Gastrocnemius medialis (tissue), 4 donors: Measurements from ENCODE around the gene SUPT20HL2. TPM values are rescaled to one million over a fixed set of nuclear protein-coding genes. Genes with fewer than 3 reads are reported as not detected.

Source experiments
- ATAC-seq, 2 donors: fragments of 150-250 bp; one replicate each; pipeline ENCODE4 v1.9.1; 2016
- DNase-seq, 2 donors: peaks; one replicate each; pipeline ENCODE4 v3.0.0-alpha.2; 2019
- H3K27ac ChIP-seq, 4 donors: fragments of 200-600 bp; sonication (generic); 1 replicate in 1 of 4; 2 replicates in 3 of 4; pipeline ENCODE4 v1.5.1; 2016 to 2018; ENCODE audit warnings: mild to moderate bottlenecking in 2 of 4, moderate library complexity in 1 of 4
- H3K27me3 ChIP-seq, 3 donors: fragments of 200-600 bp; sonication (generic) in 2 of 3; 1 replicate in 1 of 3; 2 replicates in 2 of 3; pipeline versions ENCODE4 v1.5.1 to v1.6.0; 2016 to 2019; ENCODE audit warnings: mild to moderate bottlenecking in 1 of 3, moderate library complexity in 1 of 3
- H3K36me3 ChIP-seq, 2 donors: fragments of 200-600 bp; sonication (generic) in 1 of 2; one replicate each; pipeline ENCODE4 v1.5.1; 2017 to 2018
- H3K4me1 ChIP-seq, 2 donors: fragments of 200-600 bp; sonication (generic) in 1 of 2; one replicate each; pipeline ENCODE4 v1.5.1; 2016 to 2017; ENCODE audit warnings: mild to moderate bottlenecking in 2 of 2
- H3K4me3 ChIP-seq, 4 donors: fragments of 200-600 bp; sonication (generic) in 3 of 4; 1 replicate in 1 of 4; 2 replicates in 3 of 4; pipeline ENCODE4 v1.5.1; 2016 to 2019; ENCODE audit warnings: mild to moderate bottlenecking in 2 of 4
- H3K9me3 ChIP-seq, 3 donors: fragments of 200-600 bp; sonication (generic) in 2 of 3; 1 replicate in 1 of 3; 2 replicates in 2 of 3; pipeline ENCODE4 v1.5.1; 2016 to 2019
- CTCF ChIP-seq, 5 experiments: fragments of 450-650 bp in 3 of 5; fragments of 200-600 bp in 2 of 5; sonication (generic) in 2 of 5; IDR thresholded peaks in 4 of 5; conservative IDR thresholded peaks in 1 of 5; 1 replicate in 4 of 5; 2 replicates in 1 of 5; pipeline ENCODE4 v1.5.1; 2016 to 2019; ENCODE audit warnings: antibody characterized with exemption in 5 of 5, mild to moderate bottlenecking in 3 of 5, moderate library complexity in 3 of 5
- POLR2A ChIP-seq, 2 donors: fragments of 450-650 bp; IDR thresholded peaks; one replicate each; pipeline ENCODE4 v1.6.1; 2017; ENCODE audit warnings: antibody characterized with exemption in 2 of 2, mild to moderate bottlenecking in 2 of 2, moderate library complexity in 2 of 2
- in situ Hi-C, 4 donors: fragments of 200-750 bp; cut with MboI; loops; one replicate each; pipeline versions ENCODE4 v1.15.0 to v1.8.0; 2017; ENCODE audit warnings: low sequenced_read_pairs in 4 of 4
- intact Hi-C: fragments of 100-400 bp; cut with DNase I; formaldehyde crosslinking; loops from one replicate; pipeline ENCODE4 v1.15.1; 2023; ENCODE audit warnings: low total_unique reads
- total RNA-seq, 4 donors: library from RNA; depleted of rRNA; stranded (reverse); fragments of >200 nt; gene quantifications; one replicate each; pipeline versions ENCODE4 v1.1.0 to v1.2.3, GENCODE V29; 2016

SUPT20HL2 gene
- total RNA-seq, 4 donors from 2014 or later: not detected

GRCh38 chrX:24339911-24340310 is 26.0 kb upstream of the SUPT20HL2 start:
- no peak overlapping the region for H3K27ac ChIP-seq
- in situ Hi-C loops: no loop called here
- no peaks in the 10 kb centered on the region for H3K4me1 ChIP-seq
- H3K4me3 ChIP-seq: no peak overlapping the region
- intact Hi-C loops: no loop called here
- no peaks in the 10 kb centered on the region for H3K9me3 ChIP-seq
- no peaks in the 10 kb centered on the region for H3K27me3 ChIP-seq
- ATAC-seq: no peak
- no peak for DNase-seq
- H3K36me3 ChIP-seq: no peaks in the 10 kb centered on the region
- no peak for TF ChIP-seq POLR2A (IDR thresholded peaks at IDR 0.05)
- no peak for TF ChIP-seq CTCF (IDR thresholded peaks at IDR 0.05 in 4 of 5, conservative IDR thresholded peaks at IDR 0.05 in 1 of 5)

GRCh38 chrX:24335871-24336270 is 22.0 kb upstream of the SUPT20HL2 start:
- TF ChIP-seq CTCF (IDR thresholded peaks at IDR 0.05 in 4 of 5, conservative IDR thresholded peaks at IDR 0.05 in 1 of 5) (no peak), POLR2A (IDR thresholded peaks at IDR 0.05) (no peak)
- no peak for ATAC-seq
- DNase-seq: no peak
- no peaks in the 10 kb centered on the region for H3K9me3 ChIP-seq
- intact Hi-C loops (no loop called here), in situ Hi-C loops (no loop called here)
- no peak overlapping the region for H3K4me3 ChIP-seq
- no peaks in the 10 kb centered on the region for H3K4me1 ChIP-seq
- no peak overlapping the region for H3K27ac ChIP-seq
- H3K27me3 ChIP-seq: no peaks in the 10 kb centered on the region
- no peaks in the 10 kb centered on the region for H3K36me3 ChIP-seq

GRCh38 chrX:24334461-24334860 is 20.6 kb upstream of the SUPT20HL2 start:
- Histone ChIP-seq H3K4me1 (no peaks in the 10 kb centered on the region), H3K27ac (no peak overlapping the region), H3K27me3 (no peaks in the 10 kb centered on the region), H3K4me3 (no peak overlapping the region), H3K9me3 (no peaks in the 10 kb centered on the region), H3K36me3 (no peaks in the 10 kb centered on the region)
- TF ChIP-seq POLR2A (IDR thresholded peaks at IDR 0.05): no peak
- no peak for TF ChIP-seq CTCF (IDR thresholded peaks at IDR 0.05 in 4 of 5, conservative IDR thresholded peaks at IDR 0.05 in 1 of 5)
- in situ Hi-C loops (no loop called here), intact Hi-C loops (no loop called here)
- ATAC-seq (no peak), DNase-seq (no peak)

GRCh38 chrX:24333371-24333770 is 19.5 kb upstream of the SUPT20HL2 start:
- H3K36me3 ChIP-seq: no peaks in the 10 kb centered on the region
- no peak for DNase-seq
- no peaks in the 10 kb centered on the region for H3K27me3 ChIP-seq
- no peak for ATAC-seq
- in situ Hi-C loops (no loop called here), intact Hi-C loops (no loop called here)
- H3K4me1 ChIP-seq: no peaks in the 10 kb centered on the region
- H3K4me3 ChIP-seq: no peak overlapping the region
- no peaks in the 10 kb centered on the region for H3K9me3 ChIP-seq
- H3K27ac ChIP-seq: no peak overlapping the region
- TF ChIP-seq POLR2A (IDR thresholded peaks at IDR 0.05) (no peak), CTCF (IDR thresholded peaks at IDR 0.05 in 4 of 5, conservative IDR thresholded peaks at IDR 0.05 in 1 of 5) (no peak)

- Histone ChIP-seq H3K27ac (no peak overlapping the region), H3K9me3 (no peaks in the 10 kb centered on the region), H3K27me3 (no peaks in the 10 kb centered on the region), H3K4me1 (no peaks in the 10 kb centered on the region), H3K36me3 (no peaks in the 10 kb centered on the region), H3K4me3 (no peak overlapping the region)
- ATAC-seq (no peak), DNase-seq (no peak)
- in situ Hi-C loops: no loop called here
- TF ChIP-seq CTCF (IDR thresholded peaks at IDR 0.05 in 4 of 5, conservative IDR thresholded peaks at IDR 0.05 in 1 of 5): no peak
- intact Hi-C loops: no loop called here
Observed at GRCh38 chrX:24332878-24333277, 19.0 kb upstream of the SUPT20HL2 start.
